ENCODE data around the gene MRPS25.

The MRPS25 gene

DNA sequence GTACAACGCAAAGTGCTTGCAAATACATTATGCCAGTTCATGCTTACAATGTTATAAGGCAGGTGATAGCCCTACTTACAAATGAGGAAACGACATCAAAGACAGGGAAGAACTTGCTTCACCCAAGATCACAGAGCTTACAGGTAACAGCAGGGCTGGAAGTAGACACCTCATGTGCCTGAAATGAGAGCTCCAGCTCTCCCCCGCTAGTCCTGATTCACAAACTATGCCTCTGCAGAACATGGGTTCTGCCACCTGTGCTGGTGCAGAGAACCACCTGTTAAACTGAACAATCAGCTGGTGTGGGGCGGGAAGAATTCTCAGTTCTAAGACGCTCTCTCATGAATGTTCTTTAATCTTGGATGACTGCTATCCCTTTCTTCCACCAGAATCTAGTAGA is 26.5 kb upstream of the MRPS25 start:
- no peak for DNase-seq (ENCODE audit: extremely low spot score)
- ChIA-PET CTCF (no interaction called here), POLR2A (no interaction called here)
- TF ChIP-seq, protein P1, sequence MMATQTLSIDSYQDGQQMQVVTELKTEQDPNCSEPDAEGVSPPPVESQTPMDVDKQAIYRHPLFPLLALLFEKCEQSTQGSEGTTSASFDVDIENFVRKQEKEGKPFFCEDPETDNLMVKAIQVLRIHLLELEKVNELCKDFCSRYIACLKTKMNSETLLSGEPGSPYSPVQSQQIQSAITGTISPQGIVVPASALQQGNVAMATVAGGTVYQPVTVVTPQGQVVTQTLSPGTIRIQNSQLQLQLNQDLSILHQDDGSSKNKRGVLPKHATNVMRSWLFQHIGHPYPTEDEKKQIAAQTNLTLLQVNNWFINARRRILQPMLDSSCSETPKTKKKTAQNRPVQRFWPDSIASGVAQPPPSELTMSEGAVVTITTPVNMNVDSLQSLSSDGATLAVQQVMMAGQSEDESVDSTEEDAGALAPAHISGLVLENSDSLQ (IDR thresholded peaks at IDR 0.05): no peak
- TF ChIP-seq BHLHE40 (IDR thresholded peaks at IDR 0.05; ENCODE audit: borderline replicate concordance) (no peak), LEF1 (IDR thresholded peaks at IDR 0.05; ENCODE audit: borderline replicate concordance) (no peak), SP1 (IDR thresholded peaks at IDR 0.05) (no peak), FOXK2 (IDR thresholded peaks at IDR 0.05) (no peak), HDGF (IDR thresholded peaks at IDR 0.05; ENCODE audit: borderline replicate concordance) (no peak), NFRKB (IDR thresholded peaks at IDR 0.05) (no peak), L3MBTL2 (conservative IDR thresholded peaks at IDR 0.05) (no peak), CTBP1 (IDR thresholded peaks at IDR 0.05; ENCODE audit: borderline replicate concordance) (no peak), FOXA1 (IDR thresholded peaks at IDR 0.05) (no peak), ELF4 (IDR thresholded peaks at IDR 0.05) (no peak), ARNT (IDR thresholded peaks at IDR 0.05) (no peak), TARDBP (IDR thresholded peaks at IDR 0.05) (no peak), SUZ12 (IDR thresholded peaks at IDR 0.05) (no peak), ZNF384 (IDR thresholded peaks at IDR 0.05) (no peak)

DNA sequence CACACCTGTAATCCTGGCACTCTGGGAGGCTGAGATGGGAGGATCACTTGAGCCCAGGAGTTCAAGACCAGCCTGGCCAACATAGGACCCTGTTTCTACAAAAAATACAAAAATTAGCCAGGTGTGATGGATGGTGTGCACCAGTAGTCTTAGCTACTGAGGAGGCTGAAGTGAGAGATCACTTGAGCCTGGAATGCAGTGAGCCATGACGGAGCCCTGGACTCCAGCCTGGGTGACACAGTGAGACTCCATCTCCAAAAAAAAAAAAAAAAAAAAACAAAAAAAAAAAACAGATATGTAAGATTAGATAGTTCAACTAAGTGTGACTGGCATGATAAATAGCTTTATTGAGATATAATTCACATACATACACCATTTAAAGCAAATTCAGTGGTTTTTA is 24.1 kb upstream of the MRPS25 start:
- DNase-seq (ENCODE audit: extremely low spot score): no peak
- TF ChIP-seq L3MBTL2 (conservative IDR thresholded peaks at IDR 0.05) (no peak), BHLHE40 (IDR thresholded peaks at IDR 0.05; ENCODE audit: borderline replicate concordance) (no peak), SP1 (IDR thresholded peaks at IDR 0.05) (no peak), HDGF (IDR thresholded peaks at IDR 0.05; ENCODE audit: borderline replicate concordance) (no peak), TARDBP (IDR thresholded peaks at IDR 0.05) (no peak), FOXA1 (IDR thresholded peaks at IDR 0.05) (no peak), FOXK2 (IDR thresholded peaks at IDR 0.05) (no peak), ARNT (IDR thresholded peaks at IDR 0.05) (no peak), CTBP1 (IDR thresholded peaks at IDR 0.05; ENCODE audit: borderline replicate concordance) (no peak), FOXM1 (IDR thresholded peaks at IDR 0.05; ENCODE audit: borderline replicate concordance) (no peak), NFRKB (IDR thresholded peaks at IDR 0.05) (no peak), ELF4 (IDR thresholded peaks at IDR 0.05) (no peak), ZNF384 (IDR thresholded peaks at IDR 0.05) (no peak)
- TF ChIP-seq, protein P1 (IDR thresholded peaks at IDR 0.05): no peak
- POLR2A ChIA-PET: no interaction called here
- CTCF ChIA-PET: no interaction called here

DNA sequence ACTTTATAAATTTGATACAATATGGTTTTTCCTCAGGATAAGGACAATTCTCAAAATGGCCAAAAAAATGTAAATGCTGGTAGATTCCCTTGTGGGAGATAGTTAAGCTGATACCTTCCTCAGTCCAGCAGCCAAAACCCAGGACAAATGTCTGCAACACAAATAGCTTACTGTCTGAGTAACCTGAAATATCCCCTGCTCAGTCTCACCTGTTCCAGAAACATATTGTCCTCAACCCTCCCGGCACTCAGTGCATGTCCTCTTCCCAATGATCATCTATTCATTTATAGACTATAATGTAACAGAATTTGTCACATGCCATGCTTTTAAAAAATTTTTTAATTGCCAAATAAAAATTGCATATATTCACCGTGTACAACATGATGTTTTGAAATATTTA is 21.6 kb upstream of the MRPS25 start:
- ChIA-PET CTCF (no interaction called here), POLR2A (no interaction called here)
- TF ChIP-seq ARNT (IDR thresholded peaks at IDR 0.05) (no peak), BHLHE40 (IDR thresholded peaks at IDR 0.05; ENCODE audit: borderline replicate concordance) (no peak), NFRKB (IDR thresholded peaks at IDR 0.05) (no peak), SP1 (IDR thresholded peaks at IDR 0.05) (no peak), L3MBTL2 (conservative IDR thresholded peaks at IDR 0.05) (no peak), FOXA1 (IDR thresholded peaks at IDR 0.05) (no peak), SUZ12 (IDR thresholded peaks at IDR 0.05) (no peak), FOXM1 (IDR thresholded peaks at IDR 0.05; ENCODE audit: borderline replicate concordance) (no peak)
- DNase-seq (ENCODE audit: extremely low spot score): no peak

DNA sequence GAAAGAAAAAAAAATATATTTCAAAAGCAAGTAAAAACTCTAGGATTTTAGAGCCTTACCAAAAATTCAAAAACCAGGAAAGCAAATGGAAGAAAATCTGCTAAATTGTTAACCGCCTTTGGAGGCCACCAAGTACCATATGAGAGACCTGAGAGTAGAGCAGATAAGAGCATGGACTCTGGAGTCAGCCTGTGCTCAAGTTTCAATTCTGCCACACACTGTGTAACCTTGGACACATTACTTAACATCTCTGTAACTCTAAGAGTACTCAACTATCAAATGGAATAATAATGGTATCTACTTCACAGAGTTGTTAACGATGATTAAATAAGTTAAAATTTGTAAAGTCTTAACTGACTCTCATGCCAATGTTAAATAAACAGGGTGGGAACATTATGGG is 21.1 kb upstream of the MRPS25 start:
- ChIA-PET CTCF (no interaction called here), POLR2A (no interaction called here)
- DNase-seq (ENCODE audit: extremely low spot score): no peak
- no peak for TF ChIP-seq SUZ12 (IDR thresholded peaks at IDR 0.05)
- TF ChIP-seq FOXM1 (IDR thresholded peaks at IDR 0.05; ENCODE audit: borderline replicate concordance): no peak
- no peak for TF ChIP-seq ZNF384 (IDR thresholded peaks at IDR 0.05)
- no peak for TF ChIP-seq ELF4 (IDR thresholded peaks at IDR 0.05)
- TF ChIP-seq BHLHE40 (IDR thresholded peaks at IDR 0.05; ENCODE audit: borderline replicate concordance): no peak
- no peak for TF ChIP-seq FOXK2 (IDR thresholded peaks at IDR 0.05)
- no peak for TF ChIP-seq HDGF (IDR thresholded peaks at IDR 0.05; ENCODE audit: borderline replicate concordance)
- no peak for TF ChIP-seq FOXA1 (IDR thresholded peaks at IDR 0.05)
- TF ChIP-seq TARDBP (IDR thresholded peaks at IDR 0.05): no peak

DNA sequence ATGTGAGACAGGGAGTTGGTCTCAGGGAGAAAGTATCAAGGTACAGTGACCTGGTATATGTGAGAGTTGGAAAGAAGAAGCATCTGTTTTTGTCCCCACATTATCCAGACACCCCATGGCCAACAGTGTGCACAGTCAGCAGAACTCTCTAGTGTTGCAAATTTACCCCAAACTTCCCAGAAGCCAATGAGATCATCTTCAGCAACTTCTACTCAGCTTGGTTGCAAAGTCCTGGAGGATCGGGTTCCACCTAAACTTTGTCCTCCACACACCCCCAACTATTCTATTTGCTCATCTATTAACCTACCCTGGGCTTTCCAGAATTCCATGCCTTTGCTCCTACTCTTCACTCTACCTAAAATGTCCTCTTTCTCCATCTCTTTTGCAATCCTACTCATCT is 18.1 kb upstream of the MRPS25 start:
- ChIA-PET CTCF (no interaction called here), POLR2A (no interaction called here)
- TF ChIP-seq ARNT (IDR thresholded peaks at IDR 0.05): no peak
- TF ChIP-seq LEF1 (IDR thresholded peaks at IDR 0.05; ENCODE audit: borderline replicate concordance): no peak
- TF ChIP-seq, protein P1 (IDR thresholded peaks at IDR 0.05): no peak
- TF ChIP-seq FOXK2 (IDR thresholded peaks at IDR 0.05): no peak
- no peak for TF ChIP-seq HDGF (IDR thresholded peaks at IDR 0.05; ENCODE audit: borderline replicate concordance)
- TF ChIP-seq CTBP1 (IDR thresholded peaks at IDR 0.05; ENCODE audit: borderline replicate concordance): no peak
- TF ChIP-seq FOXA1 (IDR thresholded peaks at IDR 0.05): no peak
- no peak for DNase-seq (ENCODE audit: extremely low spot score)

DNA sequence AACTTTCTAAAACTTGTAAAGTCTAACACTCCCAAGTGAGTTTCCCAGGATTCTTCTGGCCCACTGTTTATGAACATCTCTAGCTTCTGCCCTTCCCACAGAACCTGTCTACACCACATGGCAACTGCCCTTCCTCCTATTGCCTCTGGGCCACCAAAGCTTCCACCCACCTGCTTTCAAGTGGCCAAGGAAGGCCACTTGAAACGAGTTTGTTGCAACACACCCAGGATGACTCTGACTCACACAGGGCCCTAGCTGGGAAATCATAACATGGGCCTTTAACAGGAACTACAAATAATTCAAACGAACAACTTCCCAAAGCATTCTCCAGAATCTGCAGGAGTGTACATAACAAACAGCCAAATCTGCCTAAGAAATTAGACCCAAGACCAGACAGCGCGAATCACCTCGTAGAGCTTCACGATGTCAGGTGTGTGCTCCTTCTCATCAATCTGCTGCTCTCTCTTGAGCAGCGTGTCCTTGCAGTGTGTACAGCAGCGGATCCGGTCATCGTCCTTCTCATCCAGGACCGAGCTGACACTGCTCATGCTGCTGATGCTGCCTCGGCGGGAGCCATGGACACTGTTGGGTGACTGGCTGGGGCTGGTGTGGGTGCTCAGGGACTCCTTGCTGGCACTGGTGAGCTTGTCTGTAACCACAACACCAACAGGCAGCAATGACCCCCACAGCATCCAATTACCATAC is 17.0 kb upstream of the MRPS25 start:
- POLR2A ChIA-PET: interaction anchor here (0.9 kb wide), 1 partner anchor 17 kb away, joined by 4 read pairs; the partner anchor contains the start of gene MRPS25
- TF ChIP-seq ZNF384 (IDR thresholded peaks at IDR 0.05) (no peak), HDGF (IDR thresholded peaks at IDR 0.05; ENCODE audit: borderline replicate concordance) (no peak)
- DNase-seq (ENCODE audit: extremely low spot score): no peak
- CTCF ChIA-PET: no interaction called here
